ENCODE data around the gene HBG1. TPM values are rescaled to one million over a fixed set of nuclear protein-coding genes. Genes with fewer than 3 reads are reported as not detected.

Gene HBG1
- total and polyA plus RNA-seq, 2 of the 8 experiments (the other 6 are each of a cell fraction or from before 2014, with no cell fraction given): 0.26 TPM; not detected in 1

GRCh38 chr11:5200582-5200981, 49.1 kb downstream of the HBG1 start, which contains the start of gene OR51V1 (continued):
- TF ChIP-seq TCF12 (IDR thresholded peaks at IDR 0.05; ENCODE audit: low read depth, low read length): no peak
- no peak for TF ChIP-seq SRF (IDR thresholded peaks at IDR 0.05; ENCODE audit: low read depth, low read length)
- no peak for TF ChIP-seq CREB1 (IDR thresholded peaks at IDR 0.05)
- TF ChIP-seq SIRT6 (IDR thresholded peaks at IDR 0.05; ENCODE audit: low read length): no peak
- TF ChIP-seq RFX5 (IDR thresholded peaks at IDR 0.05; ENCODE audit: borderline replicate concordance, low read depth, low read length): no peak
- TF ChIP-seq YY1 (IDR thresholded peaks at IDR 0.05; ENCODE audit: low read depth, low read length): no peak
- TF ChIP-seq FOSL1 (IDR thresholded peaks at IDR 0.05; ENCODE audit: insufficient read depth, low read depth, low read length): no peak

Measured in H1 (cell line).